ENCODE measurements around the gene TATDN3.
A peak's percentile ranks its signal among the peaks of the same experiment; 100 is the strongest.

Gene TATDN3, protein sequence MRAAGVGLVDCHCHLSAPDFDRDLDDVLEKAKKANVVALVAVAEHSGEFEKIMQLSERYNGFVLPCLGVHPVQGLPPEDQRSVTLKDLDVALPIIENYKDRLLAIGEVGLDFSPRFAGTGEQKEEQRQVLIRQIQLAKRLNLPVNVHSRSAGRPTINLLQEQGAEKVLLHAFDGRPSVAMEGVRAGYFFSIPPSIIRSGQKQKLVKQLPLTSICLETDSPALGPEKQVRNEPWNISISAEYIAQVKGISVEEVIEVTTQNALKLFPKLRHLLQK

DNA sequence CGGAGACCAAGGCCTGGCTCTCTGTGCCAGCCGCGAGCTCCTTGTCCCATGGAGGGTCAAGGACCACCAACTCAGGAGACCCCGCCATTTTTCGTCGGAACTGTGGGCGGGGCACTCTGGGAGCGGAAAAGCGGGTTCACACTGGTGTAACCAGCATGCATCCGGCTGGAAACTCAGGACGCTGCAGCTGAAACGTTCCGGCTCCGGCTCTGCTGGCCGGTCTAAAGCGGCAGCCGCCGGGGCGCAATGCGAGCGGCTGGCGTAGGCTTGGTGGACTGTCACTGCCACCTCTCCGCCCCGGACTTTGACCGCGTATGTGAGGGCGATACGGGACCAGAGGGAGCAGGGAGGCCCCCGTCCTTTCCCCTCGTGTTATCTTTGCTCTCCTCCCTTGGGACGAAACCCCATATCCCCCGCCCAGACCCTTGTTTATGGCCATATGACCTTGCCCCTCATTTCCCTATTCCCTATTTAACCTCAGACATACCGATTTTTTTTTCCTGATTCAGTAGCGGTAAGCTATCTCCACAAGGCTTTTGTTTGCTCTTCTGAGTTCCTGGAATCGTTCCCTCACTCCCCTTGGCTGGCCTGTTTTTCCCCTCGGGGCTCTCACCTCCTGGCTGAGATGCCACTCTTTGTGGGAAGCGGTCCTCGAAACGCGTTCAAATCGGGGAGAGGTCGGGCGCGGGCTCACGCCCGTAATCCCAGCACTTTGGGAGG is at the start of gene TATDN3, which contains the start of gene NSL1:
Gene TATDN3 (plus strand): TSS at position 219 of the 720 bp plus-strand sequence. CDS start 28 bp downstream, at position 247.
Gene NSL1 (minus strand): TSS at position 102 of the 720 bp plus-strand sequence. CDS start 14 bp downstream, at position 88.
- TF ChIP-seq, protein P1, sequence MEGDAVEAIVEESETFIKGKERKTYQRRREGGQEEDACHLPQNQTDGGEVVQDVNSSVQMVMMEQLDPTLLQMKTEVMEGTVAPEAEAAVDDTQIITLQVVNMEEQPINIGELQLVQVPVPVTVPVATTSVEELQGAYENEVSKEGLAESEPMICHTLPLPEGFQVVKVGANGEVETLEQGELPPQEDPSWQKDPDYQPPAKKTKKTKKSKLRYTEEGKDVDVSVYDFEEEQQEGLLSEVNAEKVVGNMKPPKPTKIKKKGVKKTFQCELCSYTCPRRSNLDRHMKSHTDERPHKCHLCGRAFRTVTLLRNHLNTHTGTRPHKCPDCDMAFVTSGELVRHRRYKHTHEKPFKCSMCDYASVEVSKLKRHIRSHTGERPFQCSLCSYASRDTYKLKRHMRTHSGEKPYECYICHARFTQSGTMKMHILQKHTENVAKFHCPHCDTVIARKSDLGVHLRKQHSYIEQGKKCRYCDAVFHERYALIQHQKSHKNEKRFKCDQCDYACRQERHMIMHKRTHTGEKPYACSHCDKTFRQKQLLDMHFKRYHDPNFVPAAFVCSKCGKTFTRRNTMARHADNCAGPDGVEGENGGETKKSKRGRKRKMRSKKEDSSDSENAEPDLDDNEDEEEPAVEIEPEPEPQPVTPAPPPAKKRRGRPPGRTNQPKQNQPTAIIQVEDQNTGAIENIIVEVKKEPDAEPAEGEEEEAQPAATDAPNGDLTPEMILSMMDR (IDR thresholded peaks at IDR 0.05; ENCODE audit: low read depth, low read length, missing control alignments): no peak
- peak within 1 kb of the TSS; percentile 87 for H3K4me3 ChIP-seq (ENCODE audit: low read depth, low read length)
- DNase-seq (ENCODE audit: low read depth): peak; percentile 93

DNA sequence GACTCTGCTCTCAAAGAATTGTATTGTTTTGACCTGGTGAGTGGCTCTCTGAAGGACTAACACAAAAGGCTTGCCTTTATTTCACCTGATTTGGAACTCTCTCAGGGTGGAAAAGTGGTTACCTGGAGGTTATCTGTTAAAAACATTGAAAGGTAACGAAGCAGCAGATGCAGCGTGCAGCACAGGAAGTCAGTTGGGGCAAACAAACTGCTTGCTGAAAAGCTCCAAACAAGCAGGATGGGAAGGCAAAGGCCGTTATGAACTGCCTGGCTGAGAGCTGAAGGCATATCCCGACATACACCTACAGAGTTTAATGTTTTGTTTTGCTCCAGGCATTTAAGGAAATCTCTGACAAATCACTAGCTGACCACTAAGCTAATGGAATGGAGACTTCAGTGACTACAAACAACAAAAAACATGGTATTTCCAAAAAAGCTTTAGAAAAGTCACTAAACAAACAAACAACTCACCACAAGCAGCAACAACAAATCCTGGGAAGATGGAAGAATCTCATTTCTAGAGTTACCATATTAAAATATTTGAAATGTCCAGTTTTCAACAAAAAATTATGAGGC is 47.7 kb upstream of the TATDN3 start:
- TF ChIP-seq, protein P1 (IDR thresholded peaks at IDR 0.05; ENCODE audit: low read depth, low read length, missing control alignments): no peak
- H3K4me3 ChIP-seq (ENCODE audit: low read depth, low read length): no peak overlapping the region
- no peak for DNase-seq (ENCODE audit: low read depth)

DNA sequence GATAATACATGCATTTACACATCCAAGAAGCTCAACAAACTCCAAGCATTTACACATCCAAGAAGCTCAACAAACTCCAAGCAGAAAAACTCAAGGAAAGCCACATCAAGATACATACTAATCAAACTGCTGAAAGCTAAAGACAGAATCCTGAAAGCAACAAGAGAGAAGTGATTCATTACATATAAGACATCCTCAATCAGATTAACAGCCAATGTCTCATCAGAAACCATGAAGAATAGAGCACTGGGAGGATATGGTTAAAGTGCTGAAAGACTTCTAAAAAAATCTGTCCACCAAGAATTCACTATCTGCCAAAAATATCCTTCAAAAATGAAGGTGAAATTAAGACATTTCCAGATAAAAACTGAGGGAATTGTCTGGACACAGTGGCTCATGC is 46.4 kb upstream of the TATDN3 start:
- TF ChIP-seq, protein P1 (IDR thresholded peaks at IDR 0.05; ENCODE audit: low read depth, low read length, missing control alignments): no peak
- DNase-seq (ENCODE audit: low read depth): no peak
- H3K4me3 ChIP-seq (ENCODE audit: low read depth, low read length): no peak overlapping the region

DNA sequence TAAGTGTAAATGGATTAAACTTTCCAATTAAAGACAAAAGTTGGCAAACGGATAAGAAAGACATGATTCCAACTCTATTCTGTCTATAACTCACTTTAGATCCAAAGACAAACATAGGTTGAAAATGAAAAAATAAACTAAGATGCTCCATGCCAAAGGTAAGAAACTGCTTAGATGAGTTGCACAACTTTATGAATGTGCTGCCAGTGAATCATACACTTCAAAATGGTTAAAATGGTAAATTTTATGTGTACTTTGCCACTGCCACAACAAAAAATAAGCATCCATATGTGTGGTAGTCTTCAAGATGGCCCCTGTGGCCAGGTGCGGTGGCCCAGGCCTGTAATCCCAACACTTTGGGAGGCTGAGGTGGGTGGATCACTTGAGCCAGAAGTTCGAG is 45.1 kb upstream of the TATDN3 start:
- TF ChIP-seq, protein P1 (IDR thresholded peaks at IDR 0.05; ENCODE audit: low read depth, low read length, missing control alignments): no peak

DNA sequence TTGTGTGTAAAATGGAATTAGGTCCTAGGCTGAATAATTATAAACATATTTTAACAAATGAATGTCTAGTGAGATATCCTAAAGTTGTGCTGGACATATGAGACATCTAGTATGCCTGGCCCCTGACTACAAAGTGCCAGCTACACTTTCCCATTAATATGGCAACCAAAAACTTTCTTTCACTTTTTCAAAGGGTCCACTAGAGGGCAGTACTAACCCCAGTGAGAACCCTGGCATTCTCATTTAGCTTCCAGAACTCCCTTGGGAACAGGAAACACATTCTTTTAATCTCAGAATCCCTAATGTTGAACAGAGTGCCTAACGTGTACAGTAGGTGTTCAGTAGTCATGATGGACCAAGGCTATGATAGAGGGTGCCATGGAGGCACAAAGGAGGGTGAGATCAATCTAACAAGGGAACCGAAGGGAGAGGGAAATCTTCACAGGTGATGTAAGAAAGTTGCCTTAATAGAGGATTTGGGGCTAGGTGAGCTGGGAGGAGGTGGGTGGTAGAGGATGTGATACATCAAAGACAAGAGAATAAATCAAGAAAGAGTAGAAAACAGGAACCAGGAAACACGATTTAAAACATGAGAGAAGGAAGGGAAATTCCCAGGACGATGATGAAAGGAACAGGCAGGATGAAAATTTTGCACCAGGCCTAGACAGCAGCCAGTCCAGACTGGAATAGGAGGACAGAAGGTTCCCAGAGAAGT is 41.7 kb upstream of the TATDN3 start:
- H3K4me3 ChIP-seq (ENCODE audit: low read depth, low read length): no peak overlapping the region
- no peak for DNase-seq (ENCODE audit: low read depth)
- TF ChIP-seq, protein P1 (IDR thresholded peaks at IDR 0.05; ENCODE audit: low read depth, low read length, missing control alignments): peak; percentile 69

More for the DNA sequence above, 45.1 kb upstream of the TATDN3 start:
- H3K4me3 ChIP-seq (ENCODE audit: low read depth, low read length): no peak overlapping the region
- no peak for DNase-seq (ENCODE audit: low read depth)

DNA sequence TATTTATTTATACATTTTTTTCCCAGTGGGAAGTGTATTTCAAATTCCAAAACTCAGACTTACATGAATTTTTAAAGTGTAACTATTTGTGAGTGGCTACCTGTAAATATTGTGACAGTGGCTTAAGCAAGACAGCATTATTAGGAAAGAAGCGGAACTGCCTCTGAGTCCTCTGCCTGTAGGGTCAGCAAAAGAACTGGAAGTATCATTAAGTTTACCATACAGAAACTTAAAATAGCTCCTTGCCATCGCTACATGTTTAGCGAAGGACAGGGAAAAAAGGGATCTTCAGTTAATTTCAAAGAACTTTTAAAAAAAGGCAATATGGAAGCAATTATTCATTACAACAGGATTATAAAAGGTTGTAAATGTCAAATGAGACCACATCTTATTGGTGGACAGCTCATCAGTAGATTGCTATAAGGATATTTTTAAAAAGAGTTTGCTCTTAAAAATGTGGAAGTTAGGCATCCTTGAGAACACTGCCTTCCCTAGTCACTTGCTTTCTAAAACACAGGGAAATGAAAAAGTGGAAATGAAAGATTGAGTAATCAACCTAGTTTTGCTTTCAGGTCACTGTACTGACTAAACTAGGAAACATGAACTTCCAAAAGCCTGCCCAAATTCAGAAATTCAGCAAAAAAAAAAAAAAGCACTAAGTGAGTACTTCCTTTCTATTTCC is 39.3 kb upstream of the TATDN3 start:
- DNase-seq (ENCODE audit: low read depth): no peak
- TF ChIP-seq, protein P1 (IDR thresholded peaks at IDR 0.05; ENCODE audit: low read depth, low read length, missing control alignments): no peak
- H3K4me3 ChIP-seq (ENCODE audit: low read depth, low read length): no peak overlapping the region; the same call in 1 of the 2 replicates
